ENCODE measurements around the gene SIK1.
A peak's percentile ranks its signal among the peaks of the same experiment; 100 is the strongest.
"Not testable (repeated sequence)": the region's sequence is repeated elsewhere in the genome, so short reads cannot be mapped to it uniquely, and the experiment has no call there.

The SIK1 gene

GRCh38 chr21:43426404-43427241 lies at the start of gene SIK1:
SIK1 (minus strand) TSS chr21:43427131; CDS start chr21:43426178, 953 bp downstream.
- FAIRE-seq; DNase-seq (ENCODE audit: insufficient read length, low spot score): not testable (repeated sequence)

DNA sequence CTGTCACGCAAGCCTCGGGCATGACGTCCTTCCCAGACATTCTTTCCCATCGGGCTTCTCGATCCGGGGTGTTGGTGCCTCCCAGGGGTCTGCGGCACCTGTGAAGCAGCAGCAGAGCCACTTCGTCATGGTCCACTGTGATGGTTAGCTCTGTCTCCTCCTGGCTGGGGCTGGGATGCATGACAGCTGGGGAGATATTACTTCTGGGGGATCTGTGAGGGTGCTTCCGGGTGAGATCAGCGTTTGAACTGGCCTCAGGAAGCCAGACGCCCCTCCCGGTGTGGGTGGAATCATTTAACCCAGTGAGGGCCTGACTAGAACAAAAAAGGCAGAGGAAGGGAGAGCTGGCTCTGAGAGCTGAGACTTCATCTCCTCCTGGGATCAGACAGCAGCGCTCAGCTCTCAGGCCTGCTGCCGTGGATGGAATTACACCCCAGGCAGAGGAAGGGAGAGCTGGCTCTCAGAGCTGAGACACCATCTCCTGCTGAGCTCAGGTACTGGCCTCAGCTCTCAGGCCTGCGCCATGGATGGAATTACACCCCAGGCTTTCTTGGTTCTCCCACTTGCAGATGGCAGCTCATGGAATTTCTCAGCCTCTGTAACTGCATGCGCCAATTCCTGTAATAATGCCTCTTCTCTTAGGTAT lies 44.8 kb upstream of the SIK1 start:
- FAIRE-seq: not testable (repeated sequence)

GRCh38 chr21:43469719-43470458 lies 43.0 kb upstream of the SIK1 start:
- FAIRE-seq; DNase-seq (ENCODE audit: insufficient read length, low spot score): not testable (repeated sequence)

More for the DNA sequence above, 44.8 kb upstream of the SIK1 start:
- not testable (repeated sequence) for DNase-seq (ENCODE audit: insufficient read length, low spot score)

DNA sequence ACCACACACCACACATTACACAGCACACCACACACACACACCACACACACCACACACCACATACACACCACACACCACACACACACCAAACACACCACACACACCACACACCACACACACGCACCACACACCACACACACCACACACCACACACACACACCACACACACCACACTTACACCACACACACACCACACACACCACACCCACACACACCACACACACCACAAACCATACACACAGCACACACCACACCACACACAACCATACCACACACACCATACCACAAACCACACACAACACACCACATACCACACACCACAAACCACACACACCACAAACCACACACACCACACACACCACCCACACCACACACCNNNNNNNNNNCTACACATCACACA lies 40.9 kb upstream of the SIK1 start:
- FAIRE-seq: peak; percentile 100

DNA sequence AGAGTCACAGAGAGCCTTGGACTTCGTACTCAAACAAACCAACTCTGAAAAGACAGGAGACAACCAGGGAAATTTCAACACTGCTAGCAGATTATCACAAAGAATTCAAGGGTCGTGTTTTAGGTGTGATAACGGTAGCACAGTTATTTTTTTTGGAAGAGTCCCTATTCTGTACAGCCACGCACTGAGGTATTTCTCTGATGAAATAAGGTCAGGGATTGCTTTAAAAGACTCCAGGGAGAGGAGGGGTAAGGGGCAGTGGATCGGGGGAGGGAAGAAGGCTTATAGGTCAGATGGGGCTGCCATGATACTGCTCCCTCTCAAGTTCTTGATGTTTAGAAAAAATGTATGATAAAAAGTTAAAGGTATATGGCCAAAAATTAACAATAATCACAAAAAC lies 38.2 kb upstream of the SIK1 start:
- not testable (repeated sequence) for FAIRE-seq; DNase-seq (ENCODE audit: insufficient read length, low spot score)

More for the DNA sequence above, 40.9 kb upstream of the SIK1 start:
- DNase-seq (ENCODE audit: insufficient read length, low spot score): no peak

DNA sequence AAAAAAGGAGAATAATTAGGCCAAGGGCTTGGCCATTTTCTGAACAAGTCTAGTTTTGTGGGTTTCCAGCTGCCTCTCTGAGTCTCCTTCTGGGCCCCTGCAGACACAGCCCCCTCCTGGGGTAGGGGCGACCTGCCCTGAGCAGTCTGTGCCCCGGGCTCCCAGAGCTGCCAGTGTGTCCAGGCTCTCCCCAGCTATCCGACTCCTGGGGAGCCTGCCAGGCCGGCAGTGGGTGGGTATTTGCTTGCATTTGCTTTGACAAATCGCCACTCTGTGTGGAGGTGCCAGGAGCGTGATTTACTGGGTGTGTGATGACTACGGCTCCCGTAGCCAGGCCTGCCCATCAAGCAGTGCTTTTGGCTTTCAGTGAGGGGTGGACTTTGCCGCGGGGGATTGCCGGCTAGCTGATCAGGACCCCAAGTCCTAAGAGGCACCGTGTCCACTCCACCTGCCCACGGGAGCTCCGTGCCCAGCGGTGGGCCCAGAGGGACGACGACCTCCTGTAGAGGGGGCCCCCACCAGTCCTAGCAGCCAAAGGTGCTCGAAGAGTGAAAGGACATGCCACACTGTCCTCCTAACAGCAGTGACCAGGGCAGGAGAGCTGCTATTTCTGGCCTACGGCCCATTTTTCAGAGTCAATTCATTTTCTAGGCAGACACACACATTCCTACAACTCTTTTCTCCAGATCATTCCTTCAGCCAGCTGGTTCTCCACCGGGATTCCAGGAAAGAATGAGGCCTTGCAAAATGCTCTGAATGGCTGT lies 36.7 kb upstream of the SIK1 start:
- DNase-seq (ENCODE audit: insufficient read length, low spot score); FAIRE-seq: not testable (repeated sequence)

DNA sequence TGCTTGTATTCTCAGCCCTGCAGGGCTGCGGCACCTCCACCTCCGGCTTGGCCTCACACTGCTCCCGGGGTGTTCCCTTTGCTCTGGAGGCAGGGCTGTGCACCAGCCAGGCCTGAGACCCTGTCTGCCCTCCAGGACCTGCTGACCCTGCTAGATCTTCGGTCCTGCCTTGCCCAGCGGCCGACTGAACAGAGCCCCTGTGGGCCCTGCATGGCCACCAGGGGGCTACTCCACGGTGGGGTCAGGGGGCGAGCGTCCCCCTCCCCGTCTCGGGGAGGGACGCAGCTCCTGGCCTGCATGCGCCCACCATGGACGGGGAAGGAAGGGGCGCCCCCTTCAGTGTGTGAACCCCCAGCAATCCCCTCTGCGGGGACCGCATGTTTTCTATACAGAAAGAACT lies 36.0 kb upstream of the SIK1 start:
- not testable (repeated sequence) for FAIRE-seq; DNase-seq (ENCODE audit: insufficient read length, low spot score)

- not testable (repeated sequence) for DNase-seq (ENCODE audit: insufficient read length, low spot score); FAIRE-seq
These were observed 33.5 kb upstream of the SIK1 start for GRCh38 chr21:43460475-43460874.

DNA sequence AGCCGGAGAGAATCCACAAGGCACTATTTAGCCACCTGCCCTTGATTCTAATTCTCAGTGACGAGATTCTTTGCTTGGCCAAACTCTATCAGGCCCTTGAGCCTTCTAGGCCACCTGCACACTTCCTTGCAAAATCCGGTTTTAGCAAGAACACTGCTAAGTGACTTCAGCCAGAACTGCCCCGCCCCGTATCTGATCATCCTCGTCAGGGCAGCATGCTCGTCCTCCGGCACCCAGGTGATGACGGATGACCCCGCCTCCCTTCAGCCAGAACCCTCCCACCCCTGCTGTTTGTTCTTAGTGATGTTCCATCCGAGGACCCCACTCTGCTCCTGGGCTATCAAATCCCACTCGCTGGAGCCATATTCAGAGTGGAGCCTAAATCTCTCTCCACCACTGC lies 32.1 kb upstream of the SIK1 start:
- FAIRE-seq; DNase-seq (ENCODE audit: insufficient read length, low spot score): not testable (repeated sequence)

GRCh38 chr21:43456616-43457314 lies 29.8 kb upstream of the SIK1 start:
- not testable (repeated sequence) for DNase-seq (ENCODE audit: insufficient read length, low spot score); FAIRE-seq

- FAIRE-seq; DNase-seq (ENCODE audit: insufficient read length, low spot score): not testable (repeated sequence)
These were observed 28.8 kb upstream of the SIK1 start for GRCh38 chr21:43455717-43456116.

- not testable (repeated sequence) for FAIRE-seq
These were observed 27.2 kb upstream of the SIK1 start for GRCh38 chr21:43454176-43454575.

GRCh38 chr21:43451850-43452249 lies 24.9 kb upstream of the SIK1 start:
- not testable (repeated sequence) for FAIRE-seq

More at GRCh38 chr21:43454176-43454575, 27.2 kb upstream of the SIK1 start:
- not testable (repeated sequence) for DNase-seq (ENCODE audit: insufficient read length, low spot score)

GRCh38 chr21:43450287-43450686 lies 23.4 kb upstream of the SIK1 start:
- FAIRE-seq; DNase-seq (ENCODE audit: insufficient read length, low spot score): not testable (repeated sequence)

More at GRCh38 chr21:43451850-43452249, 24.9 kb upstream of the SIK1 start:
- not testable (repeated sequence) for DNase-seq (ENCODE audit: insufficient read length, low spot score)

DNA sequence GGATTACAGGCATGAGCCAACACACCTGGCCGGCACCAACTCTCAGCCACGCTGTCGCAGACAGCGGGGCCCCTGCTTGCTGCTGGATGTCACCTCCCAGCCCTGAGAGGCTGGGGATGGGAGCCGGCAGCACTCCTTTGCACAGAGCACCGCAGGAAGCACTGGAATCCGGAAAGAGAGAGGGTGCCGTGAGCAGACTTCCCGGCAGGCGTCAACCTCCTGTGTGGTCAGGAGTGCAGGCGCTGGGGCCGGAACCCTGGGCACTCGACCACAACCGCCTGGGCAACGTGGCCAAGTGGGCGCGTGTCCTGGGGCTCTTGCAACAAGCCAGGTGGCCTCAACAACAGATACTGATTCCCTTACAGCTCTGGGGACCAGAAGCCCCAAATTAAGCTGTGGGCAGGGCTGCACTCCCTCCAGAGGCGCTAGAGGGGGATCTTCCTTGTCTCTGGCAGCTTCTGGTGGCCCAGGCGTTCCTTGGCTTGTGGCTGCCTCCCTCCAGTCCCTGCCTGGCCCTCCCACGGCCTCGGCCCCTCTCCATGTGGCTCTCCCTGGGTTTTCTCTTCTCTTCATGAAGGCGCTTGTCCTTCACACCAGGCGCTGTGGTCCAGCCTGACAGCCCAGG lies 20.5 kb upstream of the SIK1 start:
- DNase-seq (ENCODE audit: insufficient read length, low spot score); FAIRE-seq: not testable (repeated sequence)

DNA sequence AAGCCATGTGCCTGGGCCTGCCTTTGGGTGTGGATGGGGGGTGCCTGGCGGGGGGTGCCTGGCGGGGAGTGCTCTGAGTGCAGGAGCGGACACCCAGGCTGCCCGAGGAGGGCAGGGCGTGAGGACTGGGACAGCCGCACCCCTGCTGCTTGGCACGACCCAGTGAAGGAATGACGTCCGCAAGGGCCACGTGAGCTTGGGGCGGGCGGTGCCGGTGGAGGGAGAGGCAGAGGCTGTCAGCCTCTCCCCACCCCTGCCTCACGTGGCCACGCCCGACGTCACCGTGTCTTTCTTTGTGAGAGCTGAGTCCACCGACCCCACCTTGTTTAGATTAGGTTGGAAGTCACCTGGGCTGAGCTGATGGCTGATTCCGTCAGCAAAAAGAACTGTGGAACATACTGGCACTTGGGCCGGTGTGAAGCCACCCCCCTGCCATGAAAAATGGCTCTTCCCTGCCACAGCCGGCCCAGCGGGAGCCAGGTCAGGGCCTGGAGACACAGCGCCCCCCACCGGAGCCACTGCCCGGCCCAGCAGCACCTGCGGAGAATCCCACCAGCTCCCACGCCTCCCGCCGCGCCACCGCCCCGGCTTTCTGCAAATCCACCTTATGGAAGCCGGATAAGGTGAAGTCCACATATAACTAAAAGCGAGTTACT lies 19.5 kb upstream of the SIK1 start:
- FAIRE-seq; DNase-seq (ENCODE audit: insufficient read length, low spot score): not testable (repeated sequence)

DNA sequence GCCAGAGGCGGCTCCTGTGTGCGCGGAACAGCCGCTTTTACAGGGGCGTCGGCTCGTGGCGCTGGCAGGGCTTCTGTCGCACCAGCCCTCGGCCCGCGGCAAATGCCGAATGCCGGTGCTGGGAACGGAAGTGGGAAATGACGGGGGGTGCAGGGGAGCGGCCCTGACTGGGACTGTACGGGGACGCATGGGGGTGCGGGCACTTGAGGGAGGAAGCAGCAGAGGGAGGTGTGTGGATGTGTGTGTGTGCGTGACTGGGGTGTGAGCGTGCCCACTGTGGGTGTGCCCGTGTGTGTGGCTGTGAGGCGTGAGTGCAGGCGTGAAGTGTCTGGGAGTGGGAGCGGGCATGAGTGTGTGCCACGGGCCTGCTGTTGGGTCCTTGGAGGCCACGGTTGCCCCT lies 17.6 kb upstream of the SIK1 start:
- DNase-seq (ENCODE audit: insufficient read length, low spot score); FAIRE-seq: not testable (repeated sequence)

DNA sequence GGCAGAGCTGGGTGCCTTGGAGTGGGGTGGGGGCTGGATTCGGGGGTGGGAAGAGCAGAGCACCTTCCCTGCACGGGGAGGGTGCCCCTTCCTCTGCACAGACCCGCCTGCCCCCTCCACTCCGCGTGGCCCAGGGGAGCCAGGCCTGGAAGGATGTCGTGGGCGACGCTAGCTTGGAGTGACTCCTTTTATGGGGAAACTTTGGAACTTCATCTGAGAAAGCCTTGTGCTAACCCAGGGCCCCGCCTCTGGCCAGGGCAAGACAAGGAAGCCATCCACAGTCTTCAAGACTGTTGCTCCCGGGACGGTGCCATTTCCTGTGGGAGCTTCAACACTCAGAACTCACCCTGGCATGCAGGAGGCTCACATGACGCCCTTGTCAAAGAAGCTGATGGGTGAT lies 15.6 kb upstream of the SIK1 start:
- FAIRE-seq; DNase-seq (ENCODE audit: insufficient read length, low spot score): not testable (repeated sequence)

Measured in HTR-8/SVneo (cell line).